IMR-90 (cell line): ENCODE results near the gene BMPER. TPM values are rescaled to one million over a fixed set of nuclear protein-coding genes. Genes with fewer than 3 reads are reported as not detected.

ENCODE experiments used
- ATAC-seq: fragments of 200-7000 bp; cut with Tn5 transposase; 2 replicates; pipeline ENCODE4 v1.9.1; 2020; ENCODE audit warnings: low read depth, mild to moderate bottlenecking, moderate library complexity
- BruUV-seq: library from RNA; stranded (reverse); fragments of 400-500 nt; replicated peaks from 2 replicates; lab custom pipeline; 2021; lab: Mats Ljungman, UMichigan
- CTCF ChIA-PET: fragments of 300-600 bp; formaldehyde crosslinking; extraction: SDS; loops from one replicate; lab custom pipeline; 2021; ENCODE audit warnings: antibody characterized with exemption; lab: Yijun Ruan, JAX
- POLR2A ChIA-PET: fragments of 300-600 bp; sonication (Branson Sonifier 250); formaldehyde crosslinking; loops from one replicate; lab custom pipeline; 2022; ENCODE audit warnings: antibody characterized with exemption; ENCODE audit not compliant: unreplicated experiment; lab: Charles Lee
- DNase-seq: peaks from one replicate; pipeline ENCODE4 v3.0.0; 2013
- H2AFZ ChIP-seq: replicated peaks from 2 replicates; pipeline ENCODE3; 2013; ENCODE audit warnings: low read length, mild to moderate bottlenecking; ENCODE audit not compliant: poor library complexity
- H2AK5ac ChIP-seq: 2 replicates; pipeline ENCODE4 v1.6.1; 2013; ENCODE audit warnings: low read depth, low read length, inconsistent platforms
- H2AK9ac ChIP-seq: replicated peaks from 2 replicates; pipeline ENCODE3; 2013; ENCODE audit warnings: mild to moderate bottlenecking, low read depth, low read length, moderate library complexity; ENCODE audit not compliant: poor library complexity
- H2BK120ac ChIP-seq: 2 replicates; pipeline ENCODE4 v1.6.1; 2013; ENCODE audit warnings: low read depth, low read length, inconsistent platforms
- H2BK15ac ChIP-seq: 3 replicates; pipeline ENCODE4 v1.6.1; 2013; ENCODE audit warnings: low read depth, low read length, inconsistent platforms
- H2BK20ac ChIP-seq: 2 replicates; pipeline ENCODE4 v1.6.1; 2013; ENCODE audit warnings: low read depth, mild to moderate bottlenecking, inconsistent platforms, low read length, moderate library complexity
- H2BK5ac ChIP-seq: 2 replicates; pipeline ENCODE4 v1.6.1; 2013; ENCODE audit warnings: mild to moderate bottlenecking, low read depth, low read length, inconsistent platforms; ENCODE audit not compliant: poor library complexity, severe bottlenecking
- H3K14ac ChIP-seq: replicated peaks from 2 replicates; pipeline ENCODE4 v1.6.1; 2013; ENCODE audit warnings: low read depth, low read length, inconsistent platforms
- H3K18ac ChIP-seq: 2 replicates; pipeline ENCODE4 v1.6.1; 2013; ENCODE audit warnings: low read depth, low read length, control low read depth
- H3K23ac ChIP-seq: 2 replicates; pipeline ENCODE4 v1.6.1; 2013; ENCODE audit warnings: low read depth, low read length, inconsistent platforms
- H3K27ac ChIP-seq: 2 replicates; pipeline ENCODE4 v1.5.1; 2013; ENCODE audit warnings: mild to moderate bottlenecking, control low read depth, low read length; ENCODE audit not compliant: insufficient read depth
- H3K27me3 ChIP-seq: 2 replicates; pipeline ENCODE4 v1.6.1; 2013; ENCODE audit warnings: low read length; ENCODE audit not compliant: control insufficient read depth, insufficient read depth
- H3K36me3 ChIP-seq: 2 replicates; pipeline ENCODE4 v1.6.1; 2013; ENCODE audit warnings: low read length, mixed read lengths; ENCODE audit not compliant: control insufficient read depth, insufficient read depth
- H3K4ac ChIP-seq: 2 replicates; pipeline ENCODE4 v1.6.1; 2013; ENCODE audit warnings: low read depth, low read length, inconsistent platforms
- H3K4me1 ChIP-seq: 2 replicates; pipeline ENCODE4 v1.6.1; 2013; ENCODE audit warnings: low read length, mixed read lengths; ENCODE audit not compliant: control insufficient read depth, insufficient read depth
- H3K4me2 ChIP-seq: 2 replicates; pipeline ENCODE4 v1.6.1; 2013; ENCODE audit warnings: low read depth, mild to moderate bottlenecking, control low read depth, low read length, moderate library complexity
- H3K4me3 ChIP-seq: 2 replicates; pipeline ENCODE4 v1.5.1; 2013; ENCODE audit warnings: low read depth, mild to moderate bottlenecking, control low read depth, low read length, moderate library complexity; ENCODE audit not compliant: insufficient read depth
- H3K56ac ChIP-seq: 2 replicates; pipeline ENCODE4 v1.6.1; 2013; ENCODE audit warnings: low read length, inconsistent platforms; ENCODE audit not compliant: insufficient read depth; ENCODE audit errors: extremely low read depth
- H3K79me1 ChIP-seq, 2 experiments: 2 replicates each; pipeline ENCODE4 v1.6.1; 2013; ENCODE audit warnings: low read length in 2 of 2, inconsistent platforms in 1 of 2, low read depth in 1 of 2
- H3K9ac ChIP-seq: 2 replicates; pipeline ENCODE4 v1.6.1; 2013; ENCODE audit warnings: low read depth, low read length, control low read depth
- H3K9me1 ChIP-seq: 2 replicates; pipeline ENCODE4 v1.6.1; 2013; ENCODE audit warnings: low read length, inconsistent platforms; ENCODE audit not compliant: insufficient read depth
- H3K9me3 ChIP-seq: 2 replicates; pipeline ENCODE4 v1.6.1; 2013; ENCODE audit warnings: low read length; ENCODE audit not compliant: control insufficient read depth, insufficient read depth
- H4K20me1 ChIP-seq: 2 replicates; pipeline ENCODE4 v1.6.1; 2013; ENCODE audit warnings: low read length, inconsistent platforms; ENCODE audit not compliant: insufficient read depth
- H4K5ac ChIP-seq: 2 replicates; pipeline ENCODE4 v1.6.1; 2013; ENCODE audit warnings: mild to moderate bottlenecking, low read depth, low read length, control low read depth
- H4K8ac ChIP-seq, 2 experiments: 2 replicates each; pipeline ENCODE4 v1.6.1; 2013; ENCODE audit warnings: low read depth in 2 of 2, low read length in 2 of 2, control low read depth in 1 of 2, inconsistent platforms in 1 of 2
- H4K91ac ChIP-seq: 2 replicates; pipeline ENCODE4 v1.6.1; 2013; ENCODE audit warnings: low read depth, low read length, inconsistent platforms; ENCODE audit not compliant: insufficient read depth
- BHLHE40 ChIP-seq: fragments of 150-350 bp; IDR thresholded peaks from 2 replicates; pipeline ENCODE4 v1.6.1; 2016; ENCODE audit warnings: mild to moderate bottlenecking, low read depth, low read length
- CEBPB ChIP-seq: IDR thresholded peaks from 2 replicates; pipeline ENCODE4 v1.6.1; 2012; ENCODE audit warnings: low read depth, low read length, improper control_type of control experiment
- CHD1 ChIP-seq: IDR thresholded peaks from 2 replicates; pipeline ENCODE4 v1.6.1; 2012; ENCODE audit warnings: low read depth, low read length, improper control_type of control experiment
- CTCF ChIP-seq: conservative IDR thresholded peaks from 2 replicates; pipeline ENCODE4 v1.5.1; 2012; ENCODE audit warnings: mild to moderate bottlenecking, low read depth, low read length, improper control_type of control experiment
- ELK1 ChIP-seq: fragments of 150-350 bp; IDR thresholded peaks from 2 replicates; pipeline ENCODE4 v1.6.1; 2016; ENCODE audit warnings: low read depth, mild to moderate bottlenecking, low read length, moderate library complexity, borderline replicate concordance
- FOS ChIP-seq: fragments of 150-350 bp; IDR thresholded peaks from 2 replicates; pipeline ENCODE4 v1.6.1; 2016; ENCODE audit warnings: low read depth, low read length
- MAFK ChIP-seq: IDR thresholded peaks from 2 replicates; pipeline ENCODE4 v1.6.1; 2012; ENCODE audit warnings: low read depth, low read length, improper control_type of control experiment
- MAZ ChIP-seq: IDR thresholded peaks from 2 replicates; pipeline ENCODE4 v1.6.1; 2012; ENCODE audit warnings: low read depth, mild to moderate bottlenecking, low read length, improper control_type of control experiment, moderate library complexity, borderline replicate concordance
- MXI1 ChIP-seq: IDR thresholded peaks from 2 replicates; pipeline ENCODE4 v1.6.1; 2012; ENCODE audit warnings: low read depth, mild to moderate bottlenecking, low read length, moderate library complexity, borderline replicate concordance
- NFE2L2 ChIP-seq: fragments of 150-350 bp; IDR thresholded peaks from 2 replicates; pipeline ENCODE4 v1.6.1; 2016; ENCODE audit warnings: low read depth, mild to moderate bottlenecking, low read length
- RAD21 ChIP-seq: IDR thresholded peaks from 2 replicates; pipeline ENCODE4 v1.6.1; 2012; ENCODE audit warnings: low read length, improper control_type of control experiment
- RCOR1 ChIP-seq: IDR thresholded peaks from 2 replicates; pipeline ENCODE4 v1.6.1; 2012; ENCODE audit warnings: mild to moderate bottlenecking, low read length, improper control_type of control experiment; ENCODE audit not compliant: insufficient replicate concordance
- RFX5 ChIP-seq: IDR thresholded peaks from 2 replicates; pipeline ENCODE4 v1.8.0; 2012; ENCODE audit warnings: low read depth, mild to moderate bottlenecking, low read length, moderate library complexity
- SMC3 ChIP-seq: fragments of 150-350 bp; IDR thresholded peaks from 2 replicates; pipeline ENCODE4 v1.6.1; 2016; ENCODE audit warnings: low read depth, mild to moderate bottlenecking, antibody characterized with exemption, low read length, moderate library complexity
- WGBS, 2 experiments: methylation state at CpG; one replicate each; pipeline versions ENCODE4 v1.1.5 to v1.1.7; 2013; ENCODE audit warnings: missing lambda C conversion rate in 2 of 2; ENCODE audit not compliant: insufficient read length in 1 of 2; ENCODE audit errors: extremely low coverage in 2 of 2; 5-methylcytosine and 5-hydroxymethylcytosine counted together
- dilution Hi-C: fragments of 300-500 bp; cut with HindIII; formaldehyde crosslinking; loops from one replicate; pipeline ENCODE4 v1.14.3; 2018; ENCODE audit warnings: low sequenced_read_pairs; ENCODE audit not compliant: unreplicated experiment
- in situ Hi-C: fragments of 300-500 bp; cut with MboI; formaldehyde crosslinking; loops from 3 replicates; pipeline ENCODE4 v1.14.3; 2019; ENCODE audit warnings: low sequenced_read_pairs, inconsistent platforms, mixed read lengths
- intact Hi-C: fragments of 100-400 bp; cut with micrococcal nuclease; formaldehyde crosslinking; loops from 2 replicates; pipeline ENCODE4 v1.10.0; 2022
- polyA plus RNA-seq, 3 experiments: library from polyadenylated mRNA; depleted of rRNA; stranded (reverse); fragments of >200 nt; gene quantifications; 2 replicates each; pipeline ENCODE4 v1.2.3, GENCODE V29; 2012; ENCODE audit warnings: low replicate concordance in 1 of 3
- total RNA-seq: library from RNA; depleted of rRNA; stranded (reverse); fragments of >200 nt; gene quantifications from 2 replicates; pipeline ENCODE4 v1.2.3, GENCODE V29; 2012

BMPER gene
- total and polyA plus RNA-seq, 2 of the 4 experiments (the other 2 are of a cell fraction) = 6.2 to 7.9 TPM

- peak overlapping the region; percentile 8; the same call in 1 of the 2 replicates for H3K14ac ChIP-seq
- in situ Hi-C loops = no loop called here
- peak overlapping the region; percentile 71 for H2AK5ac ChIP-seq
- H2BK15ac ChIP-seq = peak overlapping the region; percentile 59; the same call in 2 of the 3 replicates
- peak overlapping the region; percentile 63; the same call in 1 of the 2 replicates for H4K5ac ChIP-seq
- ChIA-PET POLR2A (no interaction called here), CTCF (interaction anchor here (1.0 kb wide), 1 partner anchor 18 kb away, joined by 3 read pairs; no protein-coding TSS in a partner anchor)
- no peak overlapping the region for H3K4me3 ChIP-seq
- peak overlapping the region; percentile 75 for H3K4ac ChIP-seq
- H4K20me1 ChIP-seq = no peaks in the 10 kb centered on the region
- H3K27ac ChIP-seq = peak overlapping the region; percentile 22; the same call in 1 of the 2 replicates
- BruUV-seq = no TSS peak
- peak overlapping the region; percentile 41; the same call in 1 of the 2 replicates for H3K4me2 ChIP-seq
- H3K4me1 ChIP-seq = peaks cover 10% of the 10 kb centered on the region; the same call in 1 of the 2 replicates
- TF ChIP-seq SMC3 (no peak), RCOR1 (no peak), RFX5 (no peak), ELK1 (no peak), MAZ (no peak), RAD21 (no peak), MXI1 (no peak), CEBPB (peak; percentile 18; the same call in 1 of the 2 replicates), CHD1 (no peak), NFE2L2 (no peak), BHLHE40 (no peak), CTCF (no peak), FOS (0 out of 2 replicates have a peak, but pooled peaks have one; percentile 39), MAFK (no peak)
- H2BK20ac ChIP-seq = peak overlapping the region; percentile 90; the same call in 1 of the 2 replicates
- peak overlapping the region; percentile 14 for H3K23ac ChIP-seq
- peak overlapping the region; percentile 63; the same call in 1 of the 2 replicates for H3K18ac ChIP-seq
- no peak overlapping the region for H2AK9ac ChIP-seq
- peak overlapping the region; percentile 56 for H2BK120ac ChIP-seq
- intact Hi-C loops = no loop called here
- no peaks in the 10 kb centered on the region for H3K79me1 ChIP-seq
- ATAC-seq = peak; percentile 74
- H3K9me1 ChIP-seq = peaks cover 6% of the 10 kb centered on the region; the same call in 1 of the 2 replicates
- 0 out of 2 replicates have a peak overlapping the region, but pooled peaks have one; percentile 39 for H3K56ac ChIP-seq
- no CpG with 5 or more reads among the region's 4 CpGs for WGBS, 2 experiments
- H3K9ac ChIP-seq = no peak overlapping the region
- H3K27me3 ChIP-seq = no peaks in the 10 kb centered on the region
- H4K91ac ChIP-seq = peak overlapping the region; percentile 53
- peak overlapping the region in 1 of 2 experiments; percentile 48; a peak in 1 of 4 replicates for H4K8ac ChIP-seq
- H3K9me3 ChIP-seq = no peaks in the 10 kb centered on the region; the same call in 1 of the 2 replicates
- dilution Hi-C loops = no loop called here
- no peaks in the 10 kb centered on the region for H3K36me3 ChIP-seq
- H2BK5ac ChIP-seq = no peak overlapping the region
- DNase-seq = peak; percentile 81
- no peak overlapping the region for H2AFZ ChIP-seq
These were observed 31.2 kb upstream of the BMPER start for GRCh38 chr7:33873981-33874750.
